Pericardium fibroblast (primary cell): Measurements from ENCODE around the gene FGFBP1. TPM values are rescaled to one million over a fixed set of nuclear protein-coding genes. Genes with fewer than 3 reads are reported as not detected.

Experiments
- total RNA-seq: library from RNA; depleted of rRNA; stranded (reverse); fragments of >200 nt; gene quantifications from 2 replicates; pipeline ENCODE4 v1.2.3, GENCODE V29; 2015

The FGFBP1 gene
- not detected in 2 replicates for total RNA-seq

DNA sequence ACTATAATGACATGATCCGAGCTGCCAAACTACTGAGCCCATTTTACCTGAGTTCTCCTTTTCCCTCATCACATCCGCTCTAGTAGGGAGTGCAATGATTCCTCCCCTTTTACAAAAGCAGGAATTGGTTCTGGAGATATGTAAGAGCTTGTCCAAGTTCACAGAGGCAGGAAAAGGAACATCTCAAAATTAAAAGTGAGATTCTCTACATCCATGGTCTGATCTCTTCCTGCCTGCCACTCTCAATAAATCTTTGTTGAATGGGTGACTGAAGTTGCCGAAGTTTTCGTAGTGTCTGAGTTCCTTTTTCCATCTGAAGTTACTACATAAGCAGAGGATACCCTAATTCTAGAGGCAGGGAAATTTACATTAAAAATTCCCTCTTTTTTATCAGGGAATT lies at the start of gene FGFBP1:
FGFBP1 (minus strand) TSS at position 101 of the 400 bp plus-strand sequence. CDS start 2,108 bp downstream, outside the sequence.

DNA sequence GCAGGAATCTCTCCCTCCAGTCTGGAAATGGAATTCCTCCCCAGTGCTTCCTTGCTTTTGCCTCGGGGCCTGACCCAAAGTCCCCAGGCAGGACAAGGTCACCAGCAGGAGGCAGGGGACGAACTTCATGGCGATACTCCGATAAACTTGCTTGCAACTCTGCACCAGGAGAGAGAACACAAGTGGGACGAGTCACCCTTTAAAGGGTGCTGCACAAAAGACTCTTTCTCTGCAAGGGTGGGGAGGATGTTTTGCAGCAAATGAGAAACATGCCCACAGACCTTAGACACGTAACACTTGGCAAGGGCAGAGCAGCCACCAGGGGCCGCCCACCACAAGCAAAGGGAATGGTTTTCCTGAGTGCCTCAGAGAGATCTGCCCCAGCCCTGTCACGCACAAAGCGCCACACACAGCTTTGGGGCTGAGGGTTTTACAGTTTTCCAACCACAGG lies 24.5 kb upstream of the FGFBP1 start, which contains the start of gene FGFBP2:
FGFBP2 (minus strand) TSS at position 175 of the 451 bp plus-strand sequence; CDS start at position 129, 46 bp downstream.

Other genes with a start within 250 kb of the FGFBP1 start
- gene BST1, start 235.7 kb downstream of the FGFBP1 start, total RNA-seq: 24.2 and 24.4 TPM in 2 replicates
- gene CD38, start 160.4 kb downstream of the FGFBP1 start, total RNA-seq: not detected in 2 replicates
- gene FGFBP2, start 24.4 kb upstream of the FGFBP1 start, total RNA-seq: not detected in 2 replicates
- gene PROM1, start 145.3 kb upstream of the FGFBP1 start, total RNA-seq: 0.12 TPM in 1 of 2 replicates, not detected in the other